GM21825 (cell line): ENCODE results near the gene THUMPD1.
"Not testable (repeated sequence)": the region's sequence is repeated elsewhere in the genome, so short reads cannot be mapped to it uniquely, and the experiment has no call there.

Experiments
- ATAC-seq: cut with Tn5 transposase; IDR thresholded peaks from one replicate; pipeline ENCODE4 v1.9.1; 2021; ENCODE audit warnings: mild to moderate bottlenecking, moderate library complexity; ENCODE audit not compliant: unreplicated experiment

THUMPD1 gene

GRCh38 chr16:20701692-20702091, 39.9 kb downstream of the THUMPD1 start:
- ATAC-seq: not testable (repeated sequence)

- no peak for ATAC-seq
These were observed 45.0 kb downstream of the THUMPD1 start for GRCh38 chr16:20696618-20697017.

GRCh38 chr16:20695024-20695423, 46.6 kb downstream of the THUMPD1 start:
- no peak for ATAC-seq

DNA sequence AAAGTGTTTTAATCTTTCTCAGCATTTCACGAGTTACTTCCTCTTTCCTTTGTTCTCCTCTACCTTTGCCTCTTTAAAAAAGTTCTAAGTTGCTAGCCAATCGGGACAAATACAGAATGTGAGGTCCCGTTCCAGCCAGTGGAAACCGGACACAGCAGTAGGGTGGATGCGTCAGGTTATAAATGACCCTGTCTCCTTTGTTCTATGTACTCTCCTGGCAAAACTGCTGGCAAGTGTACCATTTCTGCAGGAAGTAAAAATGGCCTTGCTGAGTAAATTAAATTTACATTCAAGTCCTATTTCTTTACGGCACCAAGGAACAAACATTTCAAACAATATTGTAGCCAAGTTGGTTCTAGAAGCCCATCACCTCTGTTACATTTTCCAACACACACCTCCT, 47.5 kb downstream of the THUMPD1 start:
- not testable (repeated sequence) for ATAC-seq

DNA sequence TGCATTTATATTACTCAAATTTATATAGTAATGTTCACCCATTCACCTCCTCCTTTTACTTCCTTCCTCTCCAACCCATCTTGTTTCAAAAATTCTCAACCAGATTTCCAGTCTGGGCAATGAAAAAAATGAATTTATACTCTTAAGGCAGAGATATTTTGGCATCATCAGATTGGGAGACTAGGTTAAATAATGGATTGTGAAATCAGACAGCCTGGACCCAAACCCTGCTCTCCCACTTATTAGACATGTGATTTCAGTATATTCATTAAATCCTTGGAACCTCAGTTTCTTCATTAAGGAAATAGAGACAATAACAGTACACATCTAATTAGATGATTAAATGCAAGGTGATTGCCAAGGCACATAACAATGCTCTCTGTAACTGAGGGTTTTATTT, 52.0 kb downstream of the THUMPD1 start:
- no peak for ATAC-seq

GRCh38 chr16:20683812-20684211, 57.8 kb downstream of the THUMPD1 start:
- no peak for ATAC-seq
